HepG2 (cell line): ENCODE data around the gene TBC1D14. TPM values are rescaled to one million over a fixed set of nuclear protein-coding genes. Genes with fewer than 3 reads are reported as not detected.

Experiments
- ATAC-seq: fragments of 200-7000 bp; cut with Tn5 transposase; 3 replicates; pipeline ENCODE4 v1.9.1; 2020; ENCODE audit warnings: mild to moderate bottlenecking, moderate library complexity
- BruUV-seq: library from RNA; stranded (reverse); fragments of 400-500 nt; replicated peaks from 2 replicates; lab custom pipeline; 2021; lab: Mats Ljungman, UMichigan
- CTCF ChIA-PET: fragments of 300-600 bp; formaldehyde crosslinking; extraction: SDS; loops from one replicate; lab custom pipeline; 2021; ENCODE audit warnings: low total read pairs, inconsistent platforms, low intra/inter-chr PET ratio; lab: Yijun Ruan, JAX
- POLR2A ChIA-PET: fragments of 350-600 bp; sonication (Branson Sonifier 250); formaldehyde crosslinking; loops from one replicate; lab custom pipeline; 2020; ENCODE audit warnings: antibody characterized with exemption, inconsistent platforms; lab: Yijun Ruan, JAX
- DNase-seq: peaks from one replicate; pipeline ENCODE4 v3.0.0-alpha.2; 2015; ENCODE audit warnings: low spot score
- FAIRE-seq: peaks from 3 replicates; lab custom pipeline; 2011; peaks lifted over from hg19 to GRCh38; lab: Jason Lieb, UNC
- H2AFZ ChIP-seq: one replicate; pipeline ENCODE4 v1.6.1; 2011; ENCODE audit warnings: low read length, inconsistent platforms
- H3K27ac ChIP-seq: fragments of 300-600 bp; 3 replicates; pipeline ENCODE4 v1.8.0; 2011; ENCODE audit warnings: mixed run types, mild to moderate bottlenecking, mixed read lengths, low read length, inconsistent platforms; ENCODE audit not compliant: insufficient read depth; ENCODE audit errors: extremely low read length
- H3K27me3 ChIP-seq, 2 experiments: fragments of 200-600 bp in 1 of 2; 2 replicates in 1 of 2; 3 replicates in 1 of 2; pipeline versions ENCODE4 v1.6.0 to v1.8.0; 2011; ENCODE audit warnings: low read length in 2 of 2, mild to moderate bottlenecking in 2 of 2, moderate library complexity in 2 of 2, inconsistent platforms in 1 of 2; ENCODE audit not compliant: insufficient read depth in 2 of 2, control insufficient read depth in 1 of 2
- H3K36me3 ChIP-seq, 2 experiments: fragments of 200-600 bp in 1 of 2; replicated peaks in 1 of 2; 2 replicates in 1 of 2; 3 replicates in 1 of 2; pipeline versions ENCODE4 v1.5.1 to v1.8.0; 2011; ENCODE audit warnings: low read length in 2 of 2, inconsistent platforms in 1 of 2; ENCODE audit not compliant: insufficient read depth in 2 of 2, control insufficient read depth in 1 of 2
- H3K4me1 ChIP-seq: 2 replicates; pipeline ENCODE4 v1.5.1; 2012; ENCODE audit warnings: low read length, inconsistent platforms; ENCODE audit not compliant: insufficient read depth
- H3K4me2 ChIP-seq: 2 replicates; pipeline ENCODE4 v1.6.0; 2011; ENCODE audit warnings: low read depth, low read length, inconsistent platforms
- H3K4me3 ChIP-seq, 3 experiments: fragments of 200-600 bp in 1 of 3; sonication (generic), shearing (Covaris generic) in 1 of 3; replicated peaks in 1 of 3; 2 replicates each; pipeline ENCODE4 v1.5.1; 2011 to 2016; ENCODE audit warnings: low read length in 3 of 3, inconsistent platforms in 2 of 3, low read depth in 2 of 3, mild to moderate bottlenecking in 2 of 3, control low read depth in 1 of 3, mixed read lengths in 1 of 3; ENCODE audit not compliant: insufficient read depth in 1 of 3
- H3K79me2 ChIP-seq: one replicate; pipeline ENCODE4 v1.6.1; 2011; ENCODE audit warnings: low read length, inconsistent platforms; ENCODE audit not compliant: insufficient read depth
- H3K9ac ChIP-seq: 2 replicates; pipeline ENCODE4 v1.6.0; 2011; ENCODE audit warnings: mild to moderate bottlenecking, low read depth, low read length, inconsistent platforms; ENCODE audit not compliant: insufficient read depth
- H3K9me3 ChIP-seq: 2 replicates; pipeline ENCODE4 v1.5.1; 2012; ENCODE audit warnings: mild to moderate bottlenecking, low read length
- H4K20me1 ChIP-seq: 2 replicates; pipeline ENCODE4 v1.6.0; 2011; ENCODE audit warnings: inconsistent platforms, mild to moderate bottlenecking, low read length, moderate library complexity; ENCODE audit not compliant: insufficient read depth
- ESRRA ChIP-seq: sonication (generic); formaldehyde crosslinking; IDR thresholded peaks from 2 replicates; pipeline ENCODE4 v1.5.1; 2020; ENCODE audit warnings: mild to moderate bottlenecking, low read depth, missing genetic modification reagents
- FOXA1 ChIP-seq, 2 experiments: fragments of 450-650 bp in 1 of 2; sonication (generic) in 1 of 2; formaldehyde crosslinking in 1 of 2; IDR thresholded peaks; 2 replicates each; pipeline versions ENCODE4 v1.4.0 to v1.6.1; 2016 to 2020; ENCODE audit warnings: missing genetic modification reagents in 1 of 2
- ZNF570 ChIP-seq: sonication (generic); formaldehyde crosslinking; IDR thresholded peaks from 2 replicates; pipeline ENCODE4 v1.4.0; 2020; ENCODE audit warnings: mild to moderate bottlenecking, missing genetic modification reagents, borderline replicate concordance
- WGBS: methylation state at CpG from one replicate; pipeline ENCODE4 v1.1.6; 2017; ENCODE audit warnings: low lambda C conversion rate; 5-methylcytosine and 5-hydroxymethylcytosine counted together
- in situ Hi-C: cut with HindIII; loops from 2 replicates; pipeline ENCODE4 v1.10.0; 2017; ENCODE audit warnings: low pct_unique_long_range_greater_than_20kb; ENCODE audit not compliant: extremely low pct_ligation_motif_present
- intact Hi-C: fragments of 100-400 bp; cut with micrococcal nuclease; formaldehyde crosslinking; loops from one replicate; pipeline ENCODE4 v1.10.0; 2022; ENCODE audit not compliant: unreplicated experiment
- polyA plus RNA-seq, 8 experiments: library from polyadenylated mRNA; depleted of rRNA in 3 of 8; stranded (reverse) in 7 of 8; unstranded in 1 of 8; fragments of >200 nt; fragmentation: Illumina TruSeq in 4 of 8; extraction: Trizol in 4 of 8; gene quantifications; 2 replicates each; pipeline versions ENCODE4 v1.2.1 to v1.2.3, GENCODE V29; 2011 to 2016; ENCODE audit warnings: low read depth in 4 of 8, missing spikeins in 1 of 8, mixed read lengths in 1 of 8; ENCODE audit not compliant: insufficient read depth in 1 of 8
- total RNA-seq, 5 experiments: library from RNA; depleted of rRNA; stranded (reverse); fragments of >200 nt; fragmentation: Illumina TruSeq; extraction: Trizol; gene quantifications; 2 replicates each; pipeline ENCODE4 v1.2.3, GENCODE V29; 2016; ENCODE audit warnings: low read depth in 1 of 5
- TF ChIP-seq, protein P1 (sequence below): sonication (generic); formaldehyde crosslinking; IDR thresholded peaks from 2 replicates; pipeline ENCODE4 v1.4.0; 2020; ENCODE audit warnings: missing genetic modification reagents

TBC1D14 gene
- total and polyA plus RNA-seq, 2 of the 13 experiments (the other 11 are each of a cell fraction or from before 2014, with no cell fraction given): 29.5 to 46.5 TPM

DNA sequence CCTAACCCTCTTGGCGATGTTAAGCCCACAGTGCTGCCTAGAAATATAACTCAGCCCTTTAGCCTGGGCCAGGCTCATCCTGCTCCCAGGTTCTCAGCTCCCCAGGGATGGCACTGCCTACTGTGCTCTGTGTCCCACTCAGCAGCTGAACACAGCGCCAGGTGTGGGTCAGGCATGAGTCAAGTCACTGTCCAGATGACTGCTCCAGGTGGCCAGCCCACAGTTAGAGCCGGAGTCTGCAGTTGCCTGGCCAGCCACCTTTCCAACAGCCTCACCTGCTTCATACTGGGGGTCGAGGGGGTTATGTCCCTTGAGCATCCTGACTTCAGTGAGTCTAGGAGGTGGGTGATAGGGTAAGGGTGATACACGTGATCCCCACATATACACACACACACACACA is 48.4 kb downstream of the TBC1D14 start:
- POLR2A ChIA-PET: no interaction called here

More for the DNA sequence above, 48.4 kb downstream of the TBC1D14 start:
- ATAC-seq: no peak
- H2AFZ ChIP-seq: no peak overlapping the region
- TF ChIP-seq ZNF570 (CRISPR knock-in tag) (no peak), ESRRA (CRISPR knock-in tag) (no peak), FOXA1 (IDR thresholded peaks at IDR 0.05) (no peak), FOXA1 (CRISPR knock-in tag; IDR thresholded peaks at IDR 0.05) (no peak)
- TF ChIP-seq, protein P1, sequence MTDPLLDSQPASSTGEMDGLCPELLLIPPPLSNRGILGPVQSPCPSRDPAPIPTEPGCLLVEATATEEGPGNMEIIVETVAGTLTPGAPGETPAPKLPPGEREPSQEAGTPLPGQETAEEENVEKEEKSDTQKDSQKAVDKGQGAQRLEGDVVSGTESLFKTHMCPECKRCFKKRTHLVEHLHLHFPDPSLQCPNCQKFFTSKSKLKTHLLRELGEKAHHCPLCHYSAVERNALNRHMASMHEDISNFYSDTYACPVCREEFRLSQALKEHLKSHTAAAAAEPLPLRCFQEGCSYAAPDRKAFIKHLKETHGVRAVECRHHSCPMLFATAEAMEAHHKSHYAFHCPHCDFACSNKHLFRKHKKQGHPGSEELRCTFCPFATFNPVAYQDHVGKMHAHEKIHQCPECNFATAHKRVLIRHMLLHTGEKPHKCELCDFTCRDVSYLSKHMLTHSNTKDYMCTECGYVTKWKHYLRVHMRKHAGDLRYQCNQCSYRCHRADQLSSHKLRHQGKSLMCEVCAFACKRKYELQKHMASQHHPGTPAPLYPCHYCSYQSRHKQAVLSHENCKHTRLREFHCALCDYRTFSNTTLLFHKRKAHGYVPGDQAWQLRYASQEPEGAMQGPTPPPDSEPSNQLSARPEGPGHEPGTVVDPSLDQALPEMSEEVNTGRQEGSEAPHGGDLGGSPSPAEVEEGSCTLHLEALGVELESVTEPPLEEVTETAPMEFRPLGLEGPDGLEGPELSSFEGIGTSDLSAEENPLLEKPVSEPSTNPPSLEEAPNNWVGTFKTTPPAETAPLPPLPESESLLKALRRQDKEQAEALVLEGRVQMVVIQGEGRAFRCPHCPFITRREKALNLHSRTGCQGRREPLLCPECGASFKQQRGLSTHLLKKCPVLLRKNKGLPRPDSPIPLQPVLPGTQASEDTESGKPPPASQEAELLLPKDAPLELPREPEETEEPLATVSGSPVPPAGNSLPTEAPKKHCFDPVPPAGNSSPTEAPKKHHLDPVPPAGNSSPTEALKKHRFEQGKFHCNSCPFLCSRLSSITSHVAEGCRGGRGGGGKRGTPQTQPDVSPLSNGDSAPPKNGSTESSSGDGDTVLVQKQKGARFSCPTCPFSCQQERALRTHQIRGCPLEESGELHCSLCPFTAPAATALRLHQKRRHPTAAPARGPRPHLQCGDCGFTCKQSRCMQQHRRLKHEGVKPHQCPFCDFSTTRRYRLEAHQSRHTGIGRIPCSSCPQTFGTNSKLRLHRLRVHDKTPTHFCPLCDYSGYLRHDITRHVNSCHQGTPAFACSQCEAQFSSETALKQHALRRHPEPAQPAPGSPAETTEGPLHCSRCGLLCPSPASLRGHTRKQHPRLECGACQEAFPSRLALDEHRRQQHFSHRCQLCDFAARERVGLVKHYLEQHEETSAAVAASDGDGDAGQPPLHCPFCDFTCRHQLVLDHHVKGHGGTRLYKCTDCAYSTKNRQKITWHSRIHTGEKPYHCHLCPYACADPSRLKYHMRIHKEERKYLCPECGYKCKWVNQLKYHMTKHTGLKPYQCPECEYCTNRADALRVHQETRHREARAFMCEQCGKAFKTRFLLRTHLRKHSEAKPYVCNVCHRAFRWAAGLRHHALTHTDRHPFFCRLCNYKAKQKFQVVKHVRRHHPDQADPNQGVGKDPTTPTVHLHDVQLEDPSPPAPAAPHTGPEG (CRISPR knock-in tag): no peak
- TF ChIP-seq, all 625 proteins: peak for 0
- no peak overlapping the region for H3K4me3 ChIP-seq
- H3K4me1 ChIP-seq: peaks cover 40% of the 10 kb centered on the region
- in situ Hi-C loops: no loop called here
- intact Hi-C loops: no loop called here
- no peak overlapping the region for H3K9ac ChIP-seq
- no TSS peak for BruUV-seq
- H3K36me3 ChIP-seq: peaks cover 4 to 7% of the 10 kb centered on the region in 2 experiments; a peak in 3 of 5 replicates
- H3K4me2 ChIP-seq: no peak overlapping the region
- peaks cover 9% of the 10 kb centered on the region; the same call in 1 of the 2 replicates for H4K20me1 ChIP-seq
- FAIRE-seq (no peak), DNase-seq (no peak)
- CTCF ChIA-PET: no interaction called here
- 98% methylated on average over 5 of the region's 5 CpGs for WGBS
- no peaks in the 10 kb centered on the region for H3K9me3 ChIP-seq
- H3K27me3 ChIP-seq: no peaks in the 10 kb centered on the region
- H3K27ac ChIP-seq: no peak overlapping the region
- peaks cover 83% of the 10 kb centered on the region for H3K79me2 ChIP-seq
